ENCODE results near the gene DDX51.

Gene DDX51, protein sequence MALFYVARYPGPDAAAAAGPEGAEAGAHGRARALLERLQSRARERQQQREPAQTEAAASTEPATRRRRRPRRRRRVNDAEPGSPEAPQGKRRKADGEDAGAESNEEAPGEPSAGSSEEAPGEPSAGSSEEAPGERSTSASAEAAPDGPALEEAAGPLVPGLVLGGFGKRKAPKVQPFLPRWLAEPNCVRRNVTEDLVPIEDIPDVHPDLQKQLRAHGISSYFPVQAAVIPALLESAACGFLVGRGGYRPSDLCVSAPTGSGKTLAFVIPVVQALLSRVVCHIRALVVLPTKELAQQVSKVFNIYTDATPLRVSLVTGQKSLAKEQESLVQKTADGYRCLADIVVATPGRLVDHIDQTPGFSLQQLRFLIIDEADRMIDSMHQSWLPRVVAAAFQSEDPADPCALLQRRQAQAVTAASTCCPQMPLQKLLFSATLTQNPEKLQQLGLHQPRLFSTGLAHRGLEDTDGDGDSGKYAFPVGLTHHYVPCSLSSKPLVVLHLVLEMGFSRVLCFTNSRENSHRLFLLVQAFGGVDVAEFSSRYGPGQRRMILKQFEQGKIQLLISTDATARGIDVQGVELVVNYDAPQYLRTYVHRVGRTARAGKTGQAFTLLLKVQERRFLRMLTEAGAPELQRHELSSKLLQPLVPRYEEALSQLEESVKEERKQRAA

DNA sequence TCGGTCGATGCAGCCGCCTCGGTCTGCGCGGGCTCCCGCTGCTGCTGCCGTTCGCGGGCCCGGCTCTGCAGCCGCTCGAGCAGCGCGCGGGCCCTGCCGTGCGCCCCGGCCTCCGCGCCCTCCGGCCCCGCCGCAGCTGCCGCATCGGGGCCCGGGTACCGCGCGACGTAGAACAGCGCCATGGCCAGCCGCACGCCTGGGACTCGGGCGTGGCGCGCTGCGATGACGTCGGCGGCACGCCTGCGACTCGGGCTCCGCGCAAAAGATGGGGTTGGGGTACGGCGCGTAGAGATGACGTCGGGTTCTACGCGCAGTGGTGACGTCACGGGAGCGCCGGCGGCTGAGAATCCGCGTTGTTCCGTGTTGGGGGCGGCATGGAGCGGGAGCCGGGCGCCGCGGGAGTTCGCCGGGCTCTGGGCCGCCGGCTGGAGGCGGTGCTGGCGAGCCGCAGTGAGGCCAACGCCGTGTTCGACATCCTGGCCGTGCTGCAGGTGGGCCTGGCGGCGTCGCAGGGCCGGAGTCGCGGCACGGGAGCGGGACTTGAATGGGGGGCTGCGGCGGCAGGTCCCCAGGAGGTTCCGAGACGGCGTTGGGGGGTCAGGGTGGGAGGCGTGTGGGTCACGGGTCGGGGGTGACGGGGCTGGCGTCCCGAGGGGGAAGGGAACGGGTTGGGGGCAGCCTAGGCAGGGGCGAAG, at the start of gene DDX51, which contains the start of gene NOC4L:
Gene DDX51 (minus strand): TSS at position 205 of the 695 bp plus-strand sequence. CDS start 23 bp downstream, at position 182.
Gene NOC4L (plus strand): TSS at position 343 of the 695 bp plus-strand sequence. CDS start 32 bp downstream, at position 375.
- TF ChIP-seq CTCF (IDR thresholded peaks at IDR 0.05; ENCODE audit: insufficient read depth, missing control alignments): no peak
- FAIRE-seq (no peak), DNase-seq (ENCODE audit: insufficient read length, low spot score) (peak; percentile 97)

- no peak for FAIRE-seq
- no peak for TF ChIP-seq CTCF (IDR thresholded peaks at IDR 0.05; ENCODE audit: insufficient read depth, missing control alignments)
- DNase-seq (ENCODE audit: insufficient read length, low spot score): no peak
These were observed 47.8 kb upstream of the DDX51 start for GRCh38 chr12:132191715-132192553.

GRCh38 chr12:132190834-132191500, 46.8 kb upstream of the DDX51 start:
- no peak for FAIRE-seq
- no peak for DNase-seq (ENCODE audit: insufficient read length, low spot score)
- TF ChIP-seq CTCF (IDR thresholded peaks at IDR 0.05; ENCODE audit: insufficient read depth, missing control alignments): no peak

GRCh38 chr12:132190012-132190755, 46.1 kb upstream of the DDX51 start:
- no peak for DNase-seq (ENCODE audit: insufficient read length, low spot score)
- FAIRE-seq: no peak
- TF ChIP-seq CTCF (IDR thresholded peaks at IDR 0.05; ENCODE audit: insufficient read depth, missing control alignments): no peak

GRCh38 chr12:132189378-132190011, 45.4 kb upstream of the DDX51 start:
- no peak for FAIRE-seq
- DNase-seq (ENCODE audit: insufficient read length, low spot score): peak; percentile 98
- no peak for TF ChIP-seq CTCF (IDR thresholded peaks at IDR 0.05; ENCODE audit: insufficient read depth, missing control alignments)

Measured in D721Med (cell line).